Epithelial cell of proximal tubule (primary cell): Measurements from ENCODE around the gene CPNE6. TPM values are rescaled to one million over a fixed set of nuclear protein-coding genes. Genes with fewer than 3 reads are reported as not detected.

ENCODE experiments used
- DNase-seq: peaks from one replicate; pipeline ENCODE4 v3.0.0-alpha.2; 2011; ENCODE audit warnings: low read depth
- H3K4me3 ChIP-seq: 2 replicates; pipeline ENCODE4 v1.5.1; 2011; ENCODE audit warnings: low read depth, mild to moderate bottlenecking, low read length
- CTCF ChIP-seq: conservative IDR thresholded peaks from 2 replicates; pipeline ENCODE4 v1.5.1; 2012; ENCODE audit warnings: low read depth, mild to moderate bottlenecking, low read length
- total RNA-seq: library from RNA; depleted of rRNA; stranded (reverse); fragments of >200 nt; gene quantifications from 2 replicates; pipeline ENCODE4 v1.2.3, GENCODE V29; 2015

CPNE6 gene
- total RNA-seq, 1 donor from 2014 or later = not detected

GRCh38 chr14:24083462-24083861 lies 12.1 kb downstream of the CPNE6 start:
- no peak for DNase-seq
- H3K4me3 ChIP-seq = no peak overlapping the region
- TF ChIP-seq CTCF = no peak

- H3K4me3 ChIP-seq = no peak overlapping the region
- no peak for DNase-seq
- no peak for TF ChIP-seq CTCF
Measured at GRCh38 chr14:24084440-24084839, 13.1 kb downstream of the CPNE6 start.

- no peak overlapping the region for H3K4me3 ChIP-seq
Measured at GRCh38 chr14:24085215-24085614, 13.9 kb downstream of the CPNE6 start.

GRCh38 chr14:24086193-24086955 lies 15.0 kb downstream of the CPNE6 start:
- no peak for DNase-seq
- H3K4me3 ChIP-seq = no peak overlapping the region
- no peak for TF ChIP-seq CTCF

More at GRCh38 chr14:24085215-24085614, 13.9 kb downstream of the CPNE6 start:
- TF ChIP-seq CTCF = no peak
- no peak for DNase-seq

- H3K4me3 ChIP-seq = no peak overlapping the region
- DNase-seq = no peak
- TF ChIP-seq CTCF = no peak
Measured at GRCh38 chr14:24087004-24087403, 15.6 kb downstream of the CPNE6 start.

GRCh38 chr14:24088095-24088494 lies 16.7 kb downstream of the CPNE6 start:
- no peak for DNase-seq
- no peak for TF ChIP-seq CTCF
- no peak overlapping the region for H3K4me3 ChIP-seq

- DNase-seq = no peak
- no peak overlapping the region for H3K4me3 ChIP-seq
- TF ChIP-seq CTCF = no peak
Measured at GRCh38 chr14:24089890-24090289, 18.5 kb downstream of the CPNE6 start.
